ENCODE results near the gene RAC2.

Gene RAC2

GRCh38 chr22:37241351-37242142, 2.5 kb downstream of the RAC2 start:
- TF ChIP-seq CTCF (IDR thresholded peaks at IDR 0.05; ENCODE audit: low read depth, low read length): no peak
- H3K4me3 ChIP-seq (replicated peaks in 1 of 2; ENCODE audit: low read depth in 2 of 2, low read length in 2 of 2): no peak overlapping the region
- peak in 1 of 2 donors; percentile 15 for DNase-seq (ENCODE audit: low read depth in 2 of 2)

- H3K4me3 ChIP-seq (replicated peaks in 1 of 2; ENCODE audit: low read depth in 2 of 2, low read length in 2 of 2): no peak overlapping the region
- no peak for DNase-seq (ENCODE audit: low read depth in 2 of 2)
- TF ChIP-seq CTCF (IDR thresholded peaks at IDR 0.05; ENCODE audit: low read depth, low read length): no peak
Observed at GRCh38 chr22:37240941-37241320, 3.1 kb downstream of the RAC2 start.

GRCh38 chr22:37240240-37240940, 3.7 kb downstream of the RAC2 start:
- no peak overlapping the region for H3K4me3 ChIP-seq (replicated peaks in 1 of 2; ENCODE audit: low read depth in 2 of 2, low read length in 2 of 2)
- DNase-seq (ENCODE audit: low read depth in 2 of 2): no peak
- no peak for TF ChIP-seq CTCF (IDR thresholded peaks at IDR 0.05; ENCODE audit: low read depth, low read length)

- no peak for DNase-seq (ENCODE audit: low read depth in 2 of 2)
Observed at GRCh38 chr22:37239336-37240239, 4.5 kb downstream of the RAC2 start.

GRCh38 chr22:37237371-37238268, 6.4 kb downstream of the RAC2 start:
- no peak overlapping the region for H3K4me3 ChIP-seq (replicated peaks in 1 of 2; ENCODE audit: low read depth in 2 of 2, low read length in 2 of 2)
- TF ChIP-seq CTCF (IDR thresholded peaks at IDR 0.05; ENCODE audit: low read depth, low read length): no peak
- peak in 1 of 2 donors; percentile 43 for DNase-seq (ENCODE audit: low read depth in 2 of 2)

More at GRCh38 chr22:37239336-37240239, 4.5 kb downstream of the RAC2 start:
- no peak for TF ChIP-seq CTCF (IDR thresholded peaks at IDR 0.05; ENCODE audit: low read depth, low read length)
- H3K4me3 ChIP-seq (replicated peaks in 1 of 2; ENCODE audit: low read depth in 2 of 2, low read length in 2 of 2): no peak overlapping the region
